Activated CD4-positive, CD25-positive, alpha-beta regulatory T cell treated with anti-CD3 and anti-CD28 coated beads, Interleukin-2, amount 50 U/mL, for 72 hours (primary cell): ENCODE data around the gene SLC2A11.
A peak's percentile ranks its signal among the peaks of the same experiment; 100 is the strongest.

Experiments
- DNase-seq: peaks from one replicate; pipeline ENCODE4 v3.0.0; 2021

SLC2A11 gene

GRCh38 chr22:23857606-23858483, at the start of gene SLC2A11:
Gene SLC2A11 (plus strand): TSS chr22:23857875. CDS start chr22:23858000, 125 bp downstream.
- DNase-seq = peak; percentile 92

- DNase-seq = no peak
Measured at GRCh38 chr22:23812378-23812777, 45.3 kb upstream of the SLC2A11 start.

- DNase-seq = no peak
Measured at GRCh38 chr22:23815541-23816155, 42.0 kb upstream of the SLC2A11 start.

GRCh38 chr22:23816156-23816976, 41.3 kb upstream of the SLC2A11 start:
- no peak for DNase-seq

GRCh38 chr22:23817146-23817545, 40.5 kb upstream of the SLC2A11 start:
- no peak for DNase-seq

GRCh38 chr22:23818541-23818940, 39.1 kb upstream of the SLC2A11 start:
- no peak for DNase-seq

- DNase-seq = no peak
Measured at GRCh38 chr22:23820748-23821211, 36.9 kb upstream of the SLC2A11 start.

- DNase-seq = no peak
Measured at GRCh38 chr22:23822101-23822671, 35.5 kb upstream of the SLC2A11 start.

GRCh38 chr22:23823331-23823791, 34.3 kb upstream of the SLC2A11 start:
- no peak for DNase-seq

- no peak for DNase-seq
Measured at GRCh38 chr22:23824476-23825245, 33.0 kb upstream of the SLC2A11 start.

- no peak for DNase-seq
Measured at GRCh38 chr22:23825246-23825905, 32.3 kb upstream of the SLC2A11 start.

GRCh38 chr22:23826510-23827350, 30.9 kb upstream of the SLC2A11 start:
- no peak for DNase-seq

GRCh38 chr22:23827351-23827995, 30.2 kb upstream of the SLC2A11 start:
- DNase-seq = no peak

- no peak for DNase-seq
Measured at GRCh38 chr22:23828800-23829680, 28.6 kb upstream of the SLC2A11 start.

- no peak for DNase-seq
Measured at GRCh38 chr22:23829845-23830372, 27.8 kb upstream of the SLC2A11 start.

GRCh38 chr22:23831261-23831660, 26.4 kb upstream of the SLC2A11 start:
- no peak for DNase-seq

GRCh38 chr22:23831781-23832180, 25.9 kb upstream of the SLC2A11 start:
- no peak for DNase-seq

GRCh38 chr22:23832226-23833016, 25.3 kb upstream of the SLC2A11 start:
- DNase-seq = no peak
